Measurements from ENCODE around the gene ALDH1B1. TPM values are rescaled to one million over a fixed set of nuclear protein-coding genes. Genes with fewer than 3 reads are reported as not detected.

ALDH1B1 gene
- total and polyA plus RNA-seq, 2 donors (not counting 3 experiments of a cell fraction or from before 2014, with no cell fraction given): 11.5 to 20.5 TPM

GRCh38 chr9:38387066-38387465, 5.4 kb upstream of the ALDH1B1 start:
- DNase-seq (ENCODE audit: low read depth, low spot score): no peak
- ChIA-PET CTCF (no interaction called here), POLR2A (no interaction called here)
- Histone ChIP-seq H3K9ac (replicated peaks; ENCODE audit: extremely low read depth, insufficient read depth, low read length) (no peak overlapping the region), H3K27me3 (ENCODE audit: control insufficient read depth in 2 of 2, insufficient read depth in 2 of 2, low read length in 2 of 2) (peaks cover 4 to 7% of the 10 kb centered on the region in 2 experiments), H3K9me1 (replicated peaks; ENCODE audit: control insufficient read depth, extremely low read depth, insufficient read depth, low read length) (no peaks in the 10 kb centered on the region), H3K27ac (ENCODE audit: insufficient read depth, low read depth, low read length) (no peak overlapping the region), H2AFZ (ENCODE audit: low read depth, low read length) (no peak overlapping the region), H3K36me3 (ENCODE audit: control insufficient read depth in 2 of 2, extremely low read depth in 1 of 2, insufficient read depth in 2 of 2, low read length in 2 of 2) (no peaks in the 10 kb centered on the region), H3K4me2 (ENCODE audit: insufficient read depth, low read length) (no peak overlapping the region), H3K79me2 (ENCODE audit: control insufficient read depth, insufficient read depth, low read length) (no peaks in the 10 kb centered on the region), H4K20me1 (replicated peaks; ENCODE audit: control insufficient read depth, extremely low read depth, insufficient read depth, low read length) (no peaks in the 10 kb centered on the region), H3K4me3 (replicated peaks in 1 of 3; ENCODE audit: insufficient read depth in 1 of 3, low read depth in 1 of 3, low read length in 3 of 3) (no peak overlapping the region), H3K4me1 (ENCODE audit: control insufficient read depth, extremely low read depth, insufficient read depth, low read length) (no peaks in the 10 kb centered on the region), H3K9me3 (replicated peaks; ENCODE audit: control insufficient read depth, insufficient read depth, low read length) (no peaks in the 10 kb centered on the region)
- no TSS peak for BruUV-seq (replicated peaks)
- no peak for FAIRE-seq
- TF ChIP-seq POLR2A (IDR thresholded peaks at IDR 0.05; ENCODE audit: low read depth, low read length) (no peak), FOS (IDR thresholded peaks at IDR 0.05; ENCODE audit: borderline replicate concordance, insufficient read depth, low read length) (no peak), MYC (IDR thresholded peaks at IDR 0.05; ENCODE audit: low read depth, low read length) (no peak), GATA2 (IDR thresholded peaks at IDR 0.05; ENCODE audit: insufficient read depth, insufficient read length, low read depth, low read length) (no peak), POLR2AphosphoS5 (IDR thresholded peaks at IDR 0.05; ENCODE audit: insufficient read depth, low read depth, low read length) (no peak), EZH2 (IDR thresholded peaks at IDR 0.05; ENCODE audit: borderline replicate concordance, low read depth, low read length, severe bottlenecking) (no peak), CTCF (IDR thresholded peaks at IDR 0.05; ENCODE audit: extremely low read depth in 1 of 2, insufficient read depth in 1 of 2, low read depth in 1 of 2, low read length in 2 of 2) (no peak), JUN (IDR thresholded peaks at IDR 0.05; ENCODE audit: borderline replicate concordance, insufficient read depth, insufficient read length, low read depth) (no peak)
- TF ChIP-seq, protein P1, sequence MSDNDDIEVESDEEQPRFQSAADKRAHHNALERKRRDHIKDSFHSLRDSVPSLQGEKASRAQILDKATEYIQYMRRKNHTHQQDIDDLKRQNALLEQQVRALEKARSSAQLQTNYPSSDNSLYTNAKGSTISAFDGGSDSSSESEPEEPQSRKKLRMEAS (IDR thresholded peaks at IDR 0.05; ENCODE audit: insufficient read depth, insufficient read length): no peak
- intact Hi-C loops (cut with micrococcal nuclease): no loop called here
- dilution Hi-C loops (cut with MboI; ENCODE audit: extremely low pct_ligation_motif_present, low sequenced_read_pairs): no loop called here

Data from endothelial cell of umbilical vein (primary cell).